ENCODE data around the gene PDZD7.
A peak's percentile ranks its signal among the peaks of the same experiment; 100 is the strongest.

GRCh38 chr10:100985336-100985735 is 45.6 kb downstream of the PDZD7 start:
- TF ChIP-seq MAX (IDR thresholded peaks at IDR 0.05): no peak
- no peak for TF ChIP-seq CTCF (IDR thresholded peaks at IDR 0.05; ENCODE audit: low read depth, low read length, missing input control)
- TF ChIP-seq EGR1 (IDR thresholded peaks at IDR 0.05; ENCODE audit: low read depth in 2 of 2): no peak
- no peak for TF ChIP-seq ZBTB33 (IDR thresholded peaks at IDR 0.05)
- no peak for TF ChIP-seq ATF3 (IDR thresholded peaks at IDR 0.05)
- no peak for TF ChIP-seq YY1 (IDR thresholded peaks at IDR 0.05)
- TF ChIP-seq RXRA (IDR thresholded peaks at IDR 0.05): no peak
- TF ChIP-seq FOXA1 (IDR thresholded peaks at IDR 0.05): no peak
- TF ChIP-seq RAD21 (IDR thresholded peaks at IDR 0.05): peak in 1 of 2 donors; percentile 3
- TF ChIP-seq HNF4G (IDR thresholded peaks at IDR 0.05): no peak
- no peak for TF ChIP-seq TAF1 (conservative IDR thresholded peaks at IDR 0.05)
- no peak for TF ChIP-seq JUND (IDR thresholded peaks at IDR 0.05)
- no peak for TF ChIP-seq REST (IDR thresholded peaks at IDR 0.05)
- TF ChIP-seq HNF4A (conservative IDR thresholded peaks at IDR 0.05): no peak
